Bronchial epithelial cell (primary cell): ENCODE results near the gene GALNT6. TPM values are rescaled to one million over a fixed set of nuclear protein-coding genes. Genes with fewer than 3 reads are reported as not detected.

Source experiments
- DNase-seq: peaks from one replicate; pipeline ENCODE4 v3.0.0-alpha.2; 2010; ENCODE audit warnings: low read depth
- FAIRE-seq: peaks from 2 replicates; lab custom pipeline; 2011; peaks lifted over from hg19 to GRCh38; lab: Jason Lieb, UNC
- H3K27me3 ChIP-seq: 2 replicates; pipeline ENCODE4 v1.5.1; 2011; ENCODE audit warnings: low read length; ENCODE audit not compliant: control insufficient read depth, insufficient read depth
- H3K36me3 ChIP-seq: 2 replicates; pipeline ENCODE4 v1.5.1; 2011; ENCODE audit warnings: low read length; ENCODE audit not compliant: control insufficient read depth, insufficient read depth
- H3K4me3 ChIP-seq: 2 replicates; pipeline ENCODE4 v1.5.1; 2011; ENCODE audit warnings: mild to moderate bottlenecking, low read depth, low read length, control low read depth
- total RNA-seq: library from RNA; depleted of rRNA; stranded (reverse); fragments of >200 nt; gene quantifications from 2 replicates; pipeline ENCODE4 v1.2.1, GENCODE V29; 2014
- TF ChIP-seq, protein P1 (sequence below): IDR thresholded peaks from 2 replicates; pipeline ENCODE4 v1.5.1; 2011; ENCODE audit warnings: mild to moderate bottlenecking, moderate library complexity, low read length, control low read depth, inconsistent platforms; ENCODE audit not compliant: insufficient read depth, severe bottlenecking

GALNT6 gene
- total RNA-seq, 1 donor from 2014 or later, result 14.0 TPM

- DNase-seq (no peak), FAIRE-seq (no peak)
- no peak within 1 kb of the TSS for H3K4me3 ChIP-seq
- no peaks in the 10 kb centered on the region for H3K27me3 ChIP-seq
- H3K36me3 ChIP-seq, result no peaks in the 10 kb centered on the region
- TF ChIP-seq, protein P1, sequence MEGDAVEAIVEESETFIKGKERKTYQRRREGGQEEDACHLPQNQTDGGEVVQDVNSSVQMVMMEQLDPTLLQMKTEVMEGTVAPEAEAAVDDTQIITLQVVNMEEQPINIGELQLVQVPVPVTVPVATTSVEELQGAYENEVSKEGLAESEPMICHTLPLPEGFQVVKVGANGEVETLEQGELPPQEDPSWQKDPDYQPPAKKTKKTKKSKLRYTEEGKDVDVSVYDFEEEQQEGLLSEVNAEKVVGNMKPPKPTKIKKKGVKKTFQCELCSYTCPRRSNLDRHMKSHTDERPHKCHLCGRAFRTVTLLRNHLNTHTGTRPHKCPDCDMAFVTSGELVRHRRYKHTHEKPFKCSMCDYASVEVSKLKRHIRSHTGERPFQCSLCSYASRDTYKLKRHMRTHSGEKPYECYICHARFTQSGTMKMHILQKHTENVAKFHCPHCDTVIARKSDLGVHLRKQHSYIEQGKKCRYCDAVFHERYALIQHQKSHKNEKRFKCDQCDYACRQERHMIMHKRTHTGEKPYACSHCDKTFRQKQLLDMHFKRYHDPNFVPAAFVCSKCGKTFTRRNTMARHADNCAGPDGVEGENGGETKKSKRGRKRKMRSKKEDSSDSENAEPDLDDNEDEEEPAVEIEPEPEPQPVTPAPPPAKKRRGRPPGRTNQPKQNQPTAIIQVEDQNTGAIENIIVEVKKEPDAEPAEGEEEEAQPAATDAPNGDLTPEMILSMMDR, result no peak
Observed at GRCh38 chr12:51323966-51324895, 67.0 kb downstream of the GALNT6 start, which contains the start of gene BIN2. Gene BIN2, minus strand, starts transcription at chr12:51324174. Its CDS starts 72 bp downstream, at chr12:51324102.

DNA sequence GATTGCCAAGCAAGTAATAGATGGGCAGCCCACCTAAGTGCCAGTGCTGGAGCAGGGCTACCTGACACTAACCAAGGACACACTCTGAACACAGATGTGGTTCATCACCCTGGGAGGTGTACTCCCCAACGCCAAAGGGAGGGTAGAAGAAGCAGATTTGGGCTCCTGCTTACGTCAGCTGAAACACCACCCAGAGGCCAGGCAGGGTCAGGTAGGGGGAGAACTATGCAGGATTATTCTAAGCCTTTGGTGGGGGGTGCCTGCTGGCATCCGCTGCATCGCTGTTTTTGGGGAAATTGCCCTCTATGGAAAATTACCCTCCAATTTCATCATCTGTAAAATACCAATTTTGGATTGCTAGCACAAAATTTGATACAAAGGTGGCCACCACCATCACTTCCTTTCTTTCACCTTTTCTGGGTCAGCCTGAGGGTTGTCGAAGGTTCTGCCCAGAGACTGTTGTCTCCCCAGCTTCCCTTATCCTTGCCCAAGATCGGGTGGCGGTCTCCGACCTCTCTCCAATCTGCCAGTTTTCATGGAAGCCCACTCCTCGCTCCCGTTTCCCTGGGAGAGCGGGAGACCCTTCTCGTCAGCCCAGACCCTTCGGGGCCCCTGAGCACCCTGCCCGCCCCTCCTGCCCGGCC is 67.8 kb downstream of the GALNT6 start:
- H3K4me3 ChIP-seq, result no peak overlapping the region
- DNase-seq, result no peak
- no peaks in the 10 kb centered on the region for H3K36me3 ChIP-seq
- TF ChIP-seq, protein P1, result no peak
- no peaks in the 10 kb centered on the region for H3K27me3 ChIP-seq
- FAIRE-seq, result no peak

DNA sequence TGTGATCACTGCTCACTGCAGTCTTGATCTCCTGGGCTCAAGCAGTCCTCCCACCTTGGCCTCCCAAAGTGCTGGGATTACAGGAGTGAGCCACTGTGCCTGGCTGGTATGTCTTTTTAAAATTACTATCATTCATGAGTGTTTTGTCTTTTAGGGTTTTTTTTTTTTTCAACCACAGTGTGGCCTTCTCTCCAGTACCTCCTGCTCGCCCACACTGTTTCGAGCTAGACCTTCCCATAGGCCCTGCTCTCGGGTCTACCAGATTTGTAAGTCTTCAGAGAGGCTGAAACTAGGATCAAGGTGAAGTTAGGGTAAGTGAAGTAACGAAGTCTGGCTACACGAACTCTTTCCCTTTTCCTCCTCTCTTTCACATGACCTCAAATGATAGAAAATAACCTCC is 68.8 kb downstream of the GALNT6 start:
- Histone ChIP-seq H3K27me3 (no peaks in the 10 kb centered on the region), H3K4me3 (no peak overlapping the region), H3K36me3 (no peaks in the 10 kb centered on the region)
- FAIRE-seq (no peak), DNase-seq (no peak)
- TF ChIP-seq, protein P1, result no peak

- FAIRE-seq (no peak), DNase-seq (peak; percentile 8)
- Histone ChIP-seq H3K27me3 (no peaks in the 10 kb centered on the region), H3K4me3 (no peak overlapping the region), H3K36me3 (no peaks in the 10 kb centered on the region)
- TF ChIP-seq, protein P1, result no peak
Observed at GRCh38 chr12:51321882-51322281, 69.3 kb downstream of the GALNT6 start.

DNA sequence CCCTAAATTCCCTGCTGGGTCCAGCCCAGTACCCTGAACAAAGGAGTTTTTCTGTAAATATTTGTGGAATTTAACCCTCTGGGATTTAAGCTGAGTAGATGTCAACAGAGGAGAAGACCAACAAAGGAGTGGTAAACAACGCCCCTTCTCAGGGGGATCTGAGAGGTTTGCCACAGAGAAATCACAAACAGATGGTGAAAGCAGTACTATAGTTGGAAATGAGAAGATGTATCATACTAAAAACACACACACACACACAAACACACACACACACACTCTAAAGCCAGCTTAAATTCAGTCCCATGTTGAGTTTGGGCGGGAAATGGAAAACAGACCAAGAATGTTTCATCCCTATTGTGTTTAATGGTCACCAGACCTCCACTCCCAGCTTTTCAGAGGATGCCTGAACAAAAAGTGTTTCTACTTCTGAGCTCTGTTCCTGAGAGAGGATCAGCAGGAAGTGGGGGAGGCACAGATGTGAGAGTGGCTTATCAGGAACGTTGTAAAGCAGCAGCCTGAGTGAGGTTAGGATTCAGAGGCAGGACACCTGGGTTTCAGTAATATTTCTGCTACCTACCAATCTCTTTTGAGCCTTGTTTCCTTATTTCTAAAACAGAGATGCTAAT is 70.4 kb downstream of the GALNT6 start:
- H3K36me3 ChIP-seq, result no peaks in the 10 kb centered on the region
- FAIRE-seq (no peak), DNase-seq (no peak)
- no peak overlapping the region for H3K4me3 ChIP-seq
- TF ChIP-seq, protein P1, result no peak
- H3K27me3 ChIP-seq, result no peaks in the 10 kb centered on the region
